Right hindlimb (tissue), 1 donor: ENCODE results near the gene KCNJ6.

Experiments
- DNase-seq: peaks from one replicate; pipeline ENCODE4 v3.0.0-alpha.2; 2018

KCNJ6 gene

DNA sequence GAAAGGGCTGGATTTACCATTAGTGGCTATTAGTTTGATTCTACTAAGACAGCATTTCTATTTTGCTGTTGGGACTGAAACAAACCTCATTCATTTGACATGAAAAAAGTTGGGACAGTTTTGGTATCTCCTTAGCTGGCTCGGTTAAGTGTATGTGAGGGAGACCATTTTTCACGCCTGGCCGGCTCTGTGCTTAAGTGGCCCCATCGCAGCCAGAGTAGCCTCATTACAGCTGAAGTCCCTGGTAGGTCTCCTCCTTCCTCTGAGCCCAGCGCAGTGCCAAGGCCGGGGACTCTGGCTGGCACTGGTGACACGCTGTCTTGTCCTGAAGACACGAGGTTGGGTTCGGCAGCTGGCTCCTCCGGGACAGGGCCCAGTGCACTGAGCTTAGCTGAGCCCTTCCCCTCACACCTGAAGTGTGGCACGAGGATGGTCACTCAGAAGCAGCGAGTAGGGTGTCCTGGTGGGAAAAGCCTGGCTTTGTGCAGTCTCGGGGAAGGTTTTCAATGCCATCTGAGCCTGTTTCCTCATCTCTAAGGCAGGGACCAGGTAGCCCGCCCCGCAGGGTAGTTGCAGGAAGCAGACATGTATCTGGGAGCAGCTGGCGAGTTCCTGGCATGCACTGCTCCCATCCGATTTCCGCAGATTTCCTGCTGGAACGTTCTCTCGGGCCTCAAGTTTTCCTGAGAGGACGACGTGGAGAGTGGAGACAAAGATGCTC, 353.2 kb downstream of the KCNJ6 start:
- no peak for DNase-seq

DNA sequence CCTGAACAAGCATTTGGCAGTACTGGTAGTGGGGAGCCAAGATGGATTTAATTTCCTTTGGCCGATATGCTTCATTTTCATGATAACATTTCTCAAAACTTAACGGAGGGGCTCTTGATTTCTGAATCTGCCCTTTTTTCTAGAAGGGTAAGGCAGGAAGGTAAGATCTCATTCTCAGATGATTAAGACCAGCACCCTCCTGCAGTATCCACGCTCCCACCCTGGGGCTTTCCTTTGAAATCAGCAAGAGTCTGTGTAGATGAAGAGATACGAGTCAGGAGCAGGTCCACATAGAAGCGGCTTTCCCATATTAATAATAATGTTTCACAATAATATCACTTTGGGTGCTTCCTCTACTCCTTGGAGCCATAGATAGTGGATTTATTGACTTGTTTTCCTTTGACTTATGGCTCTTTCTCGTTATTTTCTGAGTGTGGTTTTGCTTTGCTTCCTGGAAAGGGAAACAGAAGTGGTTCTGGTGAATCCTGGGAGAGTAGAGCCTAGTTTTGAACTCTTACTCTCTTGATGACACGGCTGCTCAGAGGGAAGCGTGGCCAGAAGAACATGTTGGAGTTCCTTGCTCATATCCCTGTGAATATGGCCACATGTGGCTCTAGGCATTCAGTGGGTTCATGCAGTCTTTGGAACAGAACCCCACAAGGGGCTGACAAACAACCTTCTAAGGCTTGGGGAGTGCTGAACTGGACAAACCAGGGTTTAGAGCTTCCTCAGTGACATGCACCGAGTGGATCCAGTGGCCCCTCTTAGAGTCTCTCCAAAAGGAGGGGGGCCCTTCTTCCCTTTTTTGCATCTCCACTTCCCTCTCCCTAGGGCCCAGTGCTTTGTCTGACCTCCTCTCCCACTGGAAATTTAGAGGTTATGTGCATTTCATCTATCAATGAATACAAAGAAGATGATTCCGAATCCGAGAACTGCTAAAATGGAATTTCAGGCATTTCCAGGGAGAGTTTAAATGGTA, 354.0 kb downstream of the KCNJ6 start:
- no peak for DNase-seq

- DNase-seq = no peak
Measured at GRCh38 chr21:37561506-37561905, 354.8 kb downstream of the KCNJ6 start.

- no peak for DNase-seq
Measured at GRCh38 chr21:37560385-37560784, 355.9 kb downstream of the KCNJ6 start.

- no peak for DNase-seq
Measured at GRCh38 chr21:37558676-37559211, 357.5 kb downstream of the KCNJ6 start.
